Left cardiac atrium (tissue), 4 donors: Measurements from ENCODE around the gene CEP72. TPM values are rescaled to one million over a fixed set of nuclear protein-coding genes. Genes with fewer than 3 reads are reported as not detected.
"Not testable (repeated sequence)": the region's sequence is repeated elsewhere in the genome, so short reads cannot be mapped to it uniquely, and the experiment has no call there.

Experiments
- ATAC-seq, 2 donors: fragments of 200-7000 bp; cut with Tn5 transposase; one replicate each; pipeline ENCODE4 v1.9.1; 2020; ENCODE audit warnings: mild to moderate bottlenecking in 2 of 2, moderate library complexity in 2 of 2
- DNase-seq: peaks from one replicate; pipeline ENCODE4 v3.0.0-alpha.2; 2020
- intact Hi-C, 2 donors: fragments of 100-400 bp; cut with DNase I; formaldehyde crosslinking; loops; one replicate each; pipeline versions ENCODE4 v1.14.1 to v1.15.1; 2022 to 2023
- total RNA-seq, 2 donors: library from RNA; stranded (reverse); fragmentation: NEBNext Ultra II Directional; extraction: Animal tissue kit (Norgen Biotek cat#: 25700); gene quantifications; one replicate each; pipeline ENCODE4 v1.2.1, GENCODE V29; 2021
- donor health status: DM: no; HTN: yes; CAD: no.
- donor health status: DM: no; HTN: yes; CAD: no; lungs with severe emphysema.
- donor health status: DM: yes; HTN: yes; CAD: no.
- donor health status: Dilated cardiomyopathy.

CEP72 gene
- total RNA-seq, 2 donors from 2014 or later = 1.4 to 2.5 TPM

GRCh38 chr5:593511-593910, 18.6 kb upstream of the CEP72 start:
- DNase-seq (no peak), ATAC-seq (no peak)
- intact Hi-C loops = no loop called here

DNA sequence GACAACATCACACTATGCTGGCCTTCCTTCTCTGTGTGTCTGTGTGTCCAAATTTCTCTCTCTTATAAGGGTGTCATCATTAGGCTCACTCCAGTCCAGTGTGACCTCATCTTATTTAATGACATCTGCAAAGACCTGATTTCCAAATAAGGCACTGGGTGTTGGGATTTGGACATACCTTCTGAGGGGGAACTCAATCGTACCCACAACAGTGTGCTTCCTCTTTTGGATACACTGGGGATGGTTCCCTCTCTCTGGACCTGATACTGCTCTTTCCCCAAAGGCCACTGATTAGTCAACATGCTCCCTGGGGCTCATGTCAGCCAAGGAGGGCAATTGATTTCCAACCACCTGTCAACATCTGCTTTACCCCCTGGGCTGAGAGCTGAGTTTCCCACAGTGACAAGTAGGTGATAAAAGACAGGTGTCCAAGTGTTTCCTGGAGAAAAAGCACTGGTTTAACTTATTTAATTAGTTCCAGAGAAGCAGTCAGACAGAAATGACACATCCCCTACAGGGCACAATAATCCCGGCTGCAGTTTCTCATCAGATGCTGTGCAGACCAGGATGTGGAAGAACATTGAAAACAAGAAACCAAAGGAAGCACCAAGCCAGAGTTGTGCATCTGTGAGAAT, 17.8 kb upstream of the CEP72 start:
- ATAC-seq = no peak
- intact Hi-C loops = no loop called here
- DNase-seq = no peak

GRCh38 chr5:595285-595875, 16.8 kb upstream of the CEP72 start:
- intact Hi-C loops = no loop called here
- no peak for DNase-seq

GRCh38 chr5:597871-598563, 14.1 kb upstream of the CEP72 start:
- ATAC-seq = no peak
- no peak for DNase-seq
- intact Hi-C loops = no loop called here

More at GRCh38 chr5:595285-595875, 16.8 kb upstream of the CEP72 start:
- no peak for ATAC-seq

DNA sequence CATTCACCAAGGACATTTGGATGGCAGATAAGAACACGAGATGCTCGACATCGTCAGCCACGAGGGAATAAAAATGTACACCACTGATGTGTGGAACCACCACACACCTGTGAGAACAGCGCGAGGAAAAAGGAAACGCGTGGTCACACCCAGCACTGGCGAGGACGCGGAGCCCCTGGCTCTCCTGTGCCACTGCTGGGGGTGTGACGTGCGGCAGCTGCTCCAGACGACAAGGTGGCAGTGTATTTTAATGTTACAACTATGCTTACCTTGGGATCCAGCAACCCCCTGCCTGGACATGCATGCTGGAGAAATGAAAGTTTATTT, 13.6 kb upstream of the CEP72 start:
- no peak for ATAC-seq
- no peak for DNase-seq
- intact Hi-C loops = no loop called here

GRCh38 chr5:600886-601541, 11.1 kb upstream of the CEP72 start:
- DNase-seq (no peak), ATAC-seq (no peak)
- intact Hi-C loops = no loop called here

DNA sequence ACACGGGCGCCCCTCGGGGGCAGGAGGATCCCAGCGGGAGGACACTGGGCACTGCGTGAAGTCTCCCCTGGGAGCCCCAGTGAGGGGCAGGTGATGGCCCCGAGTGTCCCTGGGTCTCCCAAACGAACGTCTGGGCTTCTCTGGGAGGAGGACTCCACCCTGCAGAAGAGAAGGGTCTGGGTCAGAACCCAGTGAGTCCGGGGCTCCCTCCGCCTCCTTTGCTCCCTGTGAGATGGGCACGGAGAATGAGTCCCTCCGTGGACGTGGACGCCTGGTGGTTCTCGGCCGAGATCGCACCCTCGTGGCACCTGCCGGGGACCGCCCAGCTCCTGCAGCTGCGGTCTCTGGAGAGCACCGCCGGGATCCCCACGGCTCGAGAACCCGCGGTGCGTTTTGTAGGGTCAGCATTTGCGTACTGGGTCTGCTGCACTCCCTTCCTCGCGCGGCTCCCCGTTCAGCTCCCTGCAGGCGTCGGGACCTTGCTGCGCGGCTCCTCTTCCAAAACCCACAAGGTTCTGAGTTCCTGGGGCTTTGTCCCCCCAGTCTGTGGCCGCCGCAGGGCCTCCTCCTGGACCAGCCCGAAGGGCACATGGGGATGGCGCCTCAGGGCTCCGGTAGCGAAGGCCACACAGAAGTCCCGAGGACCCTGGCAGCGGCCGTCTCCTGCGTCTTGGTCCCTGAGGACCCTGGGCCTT, 10.2 kb upstream of the CEP72 start:
- ATAC-seq = no peak

GRCh38 chr5:602466-603035, 9.6 kb upstream of the CEP72 start:
- DNase-seq (no peak), ATAC-seq (no peak)
- intact Hi-C loops = no loop called here

More for the DNA sequence above, 10.2 kb upstream of the CEP72 start:
- intact Hi-C loops = no loop called here
- DNase-seq = no peak

DNA sequence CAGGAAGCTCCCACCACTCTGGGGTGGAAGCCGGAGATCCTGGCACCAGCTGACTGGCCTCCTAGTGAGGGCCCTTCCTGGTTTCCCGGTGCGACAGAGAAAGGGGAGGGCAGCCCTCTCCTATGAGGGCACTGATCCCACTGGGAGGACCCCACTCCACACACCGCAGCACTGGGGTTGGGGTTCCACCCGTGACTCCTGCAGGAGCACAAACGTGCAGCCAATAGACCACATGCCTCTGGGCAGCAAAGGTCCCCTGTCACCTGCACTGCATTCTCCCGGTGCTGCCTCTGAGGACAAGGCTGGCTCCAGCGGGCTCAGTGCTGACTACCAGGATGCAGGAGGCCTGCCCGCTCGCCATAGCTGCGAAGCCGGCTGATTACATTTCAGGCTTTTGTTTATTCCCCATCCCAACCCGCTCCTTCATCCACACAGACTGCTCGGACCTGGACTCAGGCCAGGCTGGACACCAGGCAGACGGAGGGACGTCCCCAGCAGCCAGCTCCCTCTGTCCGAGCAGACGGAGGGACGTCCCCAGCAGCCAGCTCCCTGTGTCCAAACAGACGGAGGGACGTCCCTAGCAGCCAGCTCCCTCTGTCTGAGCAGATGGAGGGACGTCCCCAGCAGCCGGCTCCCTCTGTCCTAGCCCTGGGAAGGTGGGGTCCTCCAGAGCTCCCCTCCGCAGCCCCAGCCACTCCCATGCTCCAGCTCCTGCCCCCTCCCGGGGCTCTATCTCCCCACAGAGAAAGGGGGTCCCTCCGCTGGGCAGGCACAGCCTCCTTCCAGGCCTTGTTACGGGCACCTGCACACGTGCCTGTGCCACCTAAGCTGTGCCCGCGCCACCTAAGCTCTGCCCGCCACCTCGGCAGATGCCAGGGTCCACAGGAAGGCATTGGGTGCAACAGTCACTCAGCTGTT, 8.8 kb upstream of the CEP72 start:
- no peak for DNase-seq
- intact Hi-C loops = no loop called here
- ATAC-seq = no peak

- intact Hi-C loops = no loop called here
- ATAC-seq = no peak
- DNase-seq = no peak
Measured at GRCh38 chr5:604391-604831, 7.7 kb upstream of the CEP72 start.

- intact Hi-C loops, ATAC-seq, DNase-seq: not testable (repeated sequence)
Measured at GRCh38 chr5:605090-605489, 7.0 kb upstream of the CEP72 start.

DNA sequence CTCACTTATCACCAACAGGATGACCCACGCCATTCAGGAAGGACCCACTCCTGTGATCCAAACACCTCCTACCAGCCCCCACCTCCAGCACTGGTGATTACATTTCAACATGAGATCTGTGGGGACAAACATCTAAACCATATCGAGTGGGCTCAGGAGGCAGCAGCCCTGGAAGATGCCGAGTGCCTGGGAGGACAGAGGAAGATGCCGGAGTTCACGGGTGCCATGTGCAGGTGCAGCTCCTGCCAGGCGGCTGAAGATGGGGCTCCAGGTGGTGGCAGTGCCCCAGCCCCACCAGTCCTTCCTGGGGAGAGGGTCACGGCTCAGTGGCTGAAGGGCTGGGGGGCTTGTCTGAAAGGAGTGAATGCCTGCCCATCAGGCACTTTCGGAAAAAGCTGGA, 6.1 kb upstream of the CEP72 start:
- no peak for DNase-seq
- intact Hi-C loops = no loop called here

DNA sequence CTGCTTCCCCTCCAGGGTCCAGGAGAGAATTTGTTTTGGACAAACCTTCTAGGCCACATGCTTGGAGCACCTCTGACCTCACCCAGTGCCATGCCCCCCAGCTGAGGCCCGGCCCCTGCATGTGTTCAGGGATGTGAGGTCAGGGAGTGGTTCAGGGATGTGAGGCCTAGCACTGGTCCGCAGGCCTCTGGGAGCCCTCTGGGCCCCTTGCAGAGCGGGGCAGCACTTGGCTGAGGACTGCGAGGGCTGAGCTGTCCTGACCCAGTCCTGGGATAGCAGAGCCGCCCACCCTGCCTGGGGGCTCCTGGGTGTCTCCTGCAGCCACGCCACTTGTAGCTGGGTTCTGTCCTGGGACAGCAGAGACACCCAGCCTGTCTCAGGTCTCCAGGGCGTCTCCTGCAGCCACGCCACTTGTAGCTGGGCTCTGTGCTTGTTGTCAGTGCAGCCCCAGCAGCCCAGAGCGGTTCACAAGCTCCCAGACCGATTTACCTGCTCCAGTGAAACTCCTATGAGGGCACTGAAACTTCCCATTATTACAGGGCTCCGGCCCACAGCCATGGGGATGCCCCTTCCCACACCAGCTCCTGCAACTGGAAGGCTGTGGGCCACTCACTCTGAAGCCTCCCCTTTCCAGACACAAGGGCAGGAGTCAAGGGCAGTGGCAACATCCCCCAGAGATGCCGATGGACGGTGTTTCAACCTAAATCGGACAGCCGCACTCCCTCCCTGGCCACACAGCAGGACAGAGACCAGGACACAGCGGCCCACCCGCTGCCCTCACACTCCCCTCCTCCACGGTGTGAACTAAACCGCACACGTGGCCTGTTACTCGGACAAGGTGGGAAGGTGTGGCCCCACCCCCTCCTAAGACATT, 5.4 kb upstream of the CEP72 start:
- DNase-seq = no peak
- intact Hi-C loops = no loop called here
- ATAC-seq = no peak

More for the DNA sequence above, 6.1 kb upstream of the CEP72 start:
- ATAC-seq = no peak

DNA sequence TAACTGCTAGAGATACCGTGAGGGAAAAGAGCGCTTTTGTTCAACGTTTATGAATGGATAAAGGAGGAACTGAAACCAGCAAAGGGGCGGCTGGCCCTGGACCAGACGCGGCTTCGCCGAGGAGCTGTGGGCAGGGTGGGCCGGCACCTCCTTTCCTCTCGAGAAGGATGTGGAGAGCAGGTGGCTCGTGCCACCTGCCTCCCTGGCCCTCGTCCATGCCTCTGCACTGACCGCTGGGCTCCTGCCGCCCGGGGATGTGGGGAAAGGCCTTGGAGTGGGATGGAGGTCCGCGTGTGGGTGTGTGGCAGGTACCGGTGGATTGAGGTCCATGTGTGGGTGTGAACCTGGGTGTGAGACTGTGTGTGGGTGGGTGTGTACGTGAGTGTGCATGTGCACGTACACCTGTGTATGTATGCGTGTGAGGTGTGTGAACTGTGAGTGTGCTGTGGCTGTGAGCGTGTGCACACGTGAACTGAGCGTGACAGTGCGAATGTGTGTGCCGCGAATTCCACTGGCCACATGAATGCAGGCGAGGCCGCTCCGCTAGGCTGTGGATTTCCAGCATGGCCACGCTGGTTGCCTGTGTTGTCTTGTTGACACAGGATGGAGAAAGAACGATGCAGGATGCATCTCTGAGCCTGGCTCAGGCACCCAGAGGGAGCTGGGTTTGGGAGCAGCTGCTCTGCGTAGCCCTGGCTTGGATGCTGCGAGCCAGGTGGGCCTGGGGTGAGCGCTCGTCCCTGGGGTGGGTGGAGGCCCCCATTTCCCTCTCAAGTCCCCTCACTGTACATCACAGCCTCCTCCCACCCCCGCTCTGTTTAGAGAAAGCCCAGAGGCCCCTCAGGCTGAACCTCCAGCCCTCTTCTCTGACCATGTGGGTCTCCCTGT, 4.4 kb upstream of the CEP72 start:
- ATAC-seq (no peak), DNase-seq (no peak)
- intact Hi-C loops = no loop called here

DNA sequence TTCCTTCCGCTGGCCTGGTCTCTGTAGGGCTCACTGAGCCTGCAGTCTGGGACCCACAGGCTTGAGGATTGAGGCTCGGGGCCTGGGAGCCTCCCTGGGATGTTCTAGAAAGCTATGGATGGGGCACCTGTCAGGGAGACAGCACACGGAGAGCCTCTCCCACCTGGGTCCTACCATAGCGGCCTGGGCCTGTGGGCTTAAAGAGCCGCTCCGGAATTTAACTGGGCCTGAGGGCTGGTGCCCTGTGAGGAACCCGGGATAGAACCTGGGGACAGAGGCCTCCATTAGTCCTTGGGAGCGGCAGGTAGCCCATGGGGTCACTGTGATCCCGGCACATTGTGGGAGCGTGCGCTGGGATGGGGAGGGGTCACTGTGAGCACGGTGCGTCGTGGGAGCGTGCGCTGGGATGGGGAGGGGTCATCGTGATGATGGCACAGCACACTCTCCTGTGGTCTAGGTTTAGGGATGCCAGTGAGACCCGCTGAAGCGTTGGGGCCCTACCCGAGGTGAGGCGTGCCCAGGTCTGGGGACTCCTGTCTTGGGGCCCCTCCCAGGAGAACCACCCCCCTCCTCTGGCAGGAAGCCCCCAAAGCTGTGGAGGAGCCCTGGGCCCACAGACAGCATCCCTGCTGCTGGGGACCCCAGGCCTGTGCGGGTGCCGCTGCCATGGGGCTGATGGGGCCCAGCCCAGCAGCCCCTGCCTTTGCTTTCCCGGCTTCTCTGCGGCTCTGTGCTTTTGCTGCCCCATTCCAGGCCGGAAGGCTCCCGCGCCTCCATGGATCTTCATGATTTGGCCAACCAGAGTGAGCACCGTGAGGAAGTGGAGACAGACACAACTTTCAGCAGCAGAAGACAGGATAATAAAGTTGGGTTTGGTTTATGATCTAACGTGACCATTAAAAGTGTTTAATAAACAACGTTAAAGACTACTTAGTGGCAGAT, 3.4 kb upstream of the CEP72 start:
- DNase-seq (no peak), ATAC-seq (no peak)
- intact Hi-C loops = no loop called here
